Astrocyte of the hippocampus (primary cell): ENCODE measurements around the gene CHI3L2.
A peak's percentile ranks its signal among the peaks of the same experiment; 100 is the strongest.
"Not testable (repeated sequence)": the region's sequence is repeated elsewhere in the genome, so short reads cannot be mapped to it uniquely, and the experiment has no call there.

Experiments used
- DNase-seq: peaks from one replicate; pipeline ENCODE4 v3.0.0; 2011; ENCODE audit warnings: low read depth, low spot score

CHI3L2 gene

GRCh38 chr1:111202366-111202706, 25.2 kb upstream of the CHI3L2 start:
- DNase-seq, result no peak

GRCh38 chr1:111202707-111203623, 24.5 kb upstream of the CHI3L2 start:
- no peak for DNase-seq

GRCh38 chr1:111203681-111204200, 23.8 kb upstream of the CHI3L2 start:
- peak; percentile 44 for DNase-seq

GRCh38 chr1:111204201-111204982, 23.1 kb upstream of the CHI3L2 start:
- DNase-seq, result peak; percentile 38

- no peak for DNase-seq
These were observed 22.4 kb upstream of the CHI3L2 start for GRCh38 chr1:111204983-111205713.

- DNase-seq, result no peak
These were observed 21.8 kb upstream of the CHI3L2 start for GRCh38 chr1:111205714-111206050.

GRCh38 chr1:111208921-111209320, 18.6 kb upstream of the CHI3L2 start:
- no peak for DNase-seq

- DNase-seq, result no peak
These were observed 17.9 kb upstream of the CHI3L2 start for GRCh38 chr1:111209622-111210021.

GRCh38 chr1:111211921-111212320, 15.6 kb upstream of the CHI3L2 start:
- DNase-seq, result no peak

- no peak for DNase-seq
These were observed 14.7 kb upstream of the CHI3L2 start for GRCh38 chr1:111212634-111213335.

- DNase-seq, result no peak
These were observed 14.1 kb upstream of the CHI3L2 start for GRCh38 chr1:111213412-111213811.

GRCh38 chr1:111214074-111214801, 13.3 kb upstream of the CHI3L2 start:
- DNase-seq, result no peak

GRCh38 chr1:111214884-111215283, 12.6 kb upstream of the CHI3L2 start:
- no peak for DNase-seq

GRCh38 chr1:111215285-111215684, 12.2 kb upstream of the CHI3L2 start:
- not testable (repeated sequence) for DNase-seq

- DNase-seq, result no peak
These were observed 10.8 kb upstream of the CHI3L2 start for GRCh38 chr1:111216751-111217150.

GRCh38 chr1:111217183-111217910, 10.2 kb upstream of the CHI3L2 start:
- no peak for DNase-seq

GRCh38 chr1:111218701-111219556, 8.6 kb upstream of the CHI3L2 start:
- no peak for DNase-seq

GRCh38 chr1:111219557-111220286, 7.8 kb upstream of the CHI3L2 start:
- DNase-seq, result peak; percentile 17
